Lower lobe of right lung (tissue), 2 donors: ENCODE measurements around the gene TEX36. TPM values are rescaled to one million over a fixed set of nuclear protein-coding genes. Genes with fewer than 3 reads are reported as not detected.

Experiments
- ATAC-seq, 2 donors: fragments of 200-7000 bp; cut with Tn5 transposase; one replicate each; pipeline ENCODE4 v1.9.1; 2020 to 2022; ENCODE audit warnings: mild to moderate bottlenecking in 2 of 2, moderate library complexity in 2 of 2
- DNase-seq: peaks from one replicate; pipeline ENCODE4 v3.0.0-alpha.2; 2020
- H3K27ac ChIP-seq: fragments of 200-600 bp; one replicate; pipeline ENCODE4 v1.8.0; 2022
- H3K27me3 ChIP-seq: fragments of 200-600 bp; one replicate; pipeline ENCODE4 v1.8.0; 2022; ENCODE audit warnings: low read depth
- H3K36me3 ChIP-seq: fragments of 200-600 bp; one replicate; pipeline ENCODE4 v1.8.0; 2022; ENCODE audit warnings: mild to moderate bottlenecking
- H3K4me1 ChIP-seq: fragments of 200-600 bp; one replicate; pipeline ENCODE4 v1.8.0; 2022
- H3K4me3 ChIP-seq: fragments of 200-600 bp; one replicate; pipeline ENCODE4 v1.8.0; 2022; ENCODE audit warnings: mild to moderate bottlenecking
- H3K9me3 ChIP-seq: fragments of 200-600 bp; one replicate; pipeline ENCODE4 v1.8.0; 2022
- intact Hi-C: fragments of 100-400 bp; cut with DNase I; formaldehyde crosslinking; loops from one replicate; pipeline ENCODE4 v1.11.0; 2022
- total RNA-seq: library from RNA; stranded (reverse); fragmentation: NEBNext Ultra II Directional; extraction: Animal tissue kit (Norgen Biotek cat#: 25700); gene quantifications from one replicate; pipeline ENCODE4 v1.2.1, GENCODE V29; 2021
- TF ChIP-seq, protein P1 (sequence below): fragments of 200-600 bp; IDR thresholded peaks from one replicate; pipeline ENCODE4 v1.8.0; 2022; ENCODE audit warnings: antibody characterized with exemption, mild to moderate bottlenecking
- donor health status: DM: no; HTN: yes; CAD: no; lungs with severe emphysema.

TEX36 gene
- total RNA-seq, 1 donor from 2014 or later = not detected

DNA sequence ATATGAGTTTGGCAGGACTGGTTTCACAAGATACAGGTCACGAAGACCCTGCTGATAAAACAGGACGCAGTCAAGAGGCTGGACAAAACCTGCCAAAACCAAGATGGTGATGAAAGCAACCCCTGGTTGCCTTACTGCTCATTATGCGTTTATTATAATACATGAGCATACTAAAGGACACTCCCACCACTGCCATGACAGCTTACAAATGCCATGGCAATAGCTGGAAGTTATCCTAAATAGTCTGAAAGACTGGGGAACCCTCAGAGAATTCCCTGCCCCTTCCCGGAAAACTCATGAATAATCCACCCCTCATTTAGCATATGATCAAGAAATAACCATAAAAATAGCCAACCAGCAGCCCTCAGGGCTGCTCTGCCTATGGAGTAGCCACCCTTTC, 73.1 kb downstream of the TEX36 start:
- Histone ChIP-seq H3K36me3 (no peaks in the 10 kb centered on the region), H3K27ac (no peak overlapping the region), H3K4me1 (no peaks in the 10 kb centered on the region), H3K4me3 (no peak overlapping the region), H3K9me3 (no peaks in the 10 kb centered on the region), H3K27me3 (no peaks in the 10 kb centered on the region)
- DNase-seq = no peak
- intact Hi-C loops = no loop called here
- ATAC-seq = no peak
- TF ChIP-seq, protein P1, sequence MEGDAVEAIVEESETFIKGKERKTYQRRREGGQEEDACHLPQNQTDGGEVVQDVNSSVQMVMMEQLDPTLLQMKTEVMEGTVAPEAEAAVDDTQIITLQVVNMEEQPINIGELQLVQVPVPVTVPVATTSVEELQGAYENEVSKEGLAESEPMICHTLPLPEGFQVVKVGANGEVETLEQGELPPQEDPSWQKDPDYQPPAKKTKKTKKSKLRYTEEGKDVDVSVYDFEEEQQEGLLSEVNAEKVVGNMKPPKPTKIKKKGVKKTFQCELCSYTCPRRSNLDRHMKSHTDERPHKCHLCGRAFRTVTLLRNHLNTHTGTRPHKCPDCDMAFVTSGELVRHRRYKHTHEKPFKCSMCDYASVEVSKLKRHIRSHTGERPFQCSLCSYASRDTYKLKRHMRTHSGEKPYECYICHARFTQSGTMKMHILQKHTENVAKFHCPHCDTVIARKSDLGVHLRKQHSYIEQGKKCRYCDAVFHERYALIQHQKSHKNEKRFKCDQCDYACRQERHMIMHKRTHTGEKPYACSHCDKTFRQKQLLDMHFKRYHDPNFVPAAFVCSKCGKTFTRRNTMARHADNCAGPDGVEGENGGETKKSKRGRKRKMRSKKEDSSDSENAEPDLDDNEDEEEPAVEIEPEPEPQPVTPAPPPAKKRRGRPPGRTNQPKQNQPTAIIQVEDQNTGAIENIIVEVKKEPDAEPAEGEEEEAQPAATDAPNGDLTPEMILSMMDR = no peak

DNA sequence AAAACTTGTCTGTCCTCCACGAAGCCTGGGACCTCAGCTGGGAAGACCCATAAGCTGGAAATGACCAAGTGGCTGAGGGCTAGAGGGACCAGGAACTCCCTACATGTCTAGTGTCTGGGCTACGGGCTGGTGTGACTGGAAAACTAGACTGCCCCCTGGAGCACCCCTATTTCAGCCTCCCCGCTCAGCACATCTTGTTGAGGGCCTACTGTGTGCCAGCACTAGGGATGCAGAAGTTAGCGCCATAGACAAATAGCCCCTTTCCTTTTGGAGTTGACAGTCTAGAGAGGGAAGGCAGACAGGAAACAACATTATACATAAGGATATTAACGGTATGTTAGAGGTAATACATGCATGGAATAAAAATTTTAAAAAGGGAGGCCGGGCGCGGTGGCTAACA, 74.5 kb downstream of the TEX36 start:
- Histone ChIP-seq H3K4me3 (no peak overlapping the region), H3K27me3 (no peaks in the 10 kb centered on the region), H3K27ac (no peak overlapping the region), H3K36me3 (no peaks in the 10 kb centered on the region), H3K4me1 (no peaks in the 10 kb centered on the region), H3K9me3 (no peaks in the 10 kb centered on the region)
- no peak for ATAC-seq
- TF ChIP-seq, protein P1 = no peak
- no peak for DNase-seq
- intact Hi-C loops = no loop called here

DNA sequence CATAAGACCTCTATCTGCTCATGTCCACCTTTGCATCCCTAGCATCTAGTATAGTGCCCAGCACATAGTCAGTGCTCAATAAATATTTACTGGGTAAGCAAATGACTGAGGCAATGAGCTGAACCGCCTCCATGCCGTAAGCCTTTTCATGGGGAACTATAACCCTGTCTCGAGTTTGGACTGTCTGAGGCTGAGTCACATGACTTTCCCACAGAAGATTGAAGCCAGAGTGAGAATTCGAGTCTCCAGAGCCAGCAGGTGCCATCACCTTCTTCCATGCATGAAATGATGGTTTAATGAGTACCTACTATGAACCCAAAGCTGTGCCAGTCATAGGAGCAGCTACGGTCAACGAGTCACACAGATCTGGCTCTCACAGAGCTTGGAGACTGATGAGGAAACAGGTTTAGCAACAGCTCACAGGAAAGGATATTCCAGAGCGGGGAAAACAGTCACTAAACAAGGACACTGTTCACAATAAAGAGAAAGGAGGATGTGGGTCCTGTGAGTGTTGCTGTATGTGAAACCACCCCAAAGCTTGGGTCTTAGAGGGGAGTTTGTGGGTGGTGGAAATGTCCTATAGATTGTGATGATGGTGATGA, 75.2 kb downstream of the TEX36 start:
- H3K27me3 ChIP-seq = no peaks in the 10 kb centered on the region
- no peaks in the 10 kb centered on the region for H3K36me3 ChIP-seq
- H3K27ac ChIP-seq = no peak overlapping the region
- H3K9me3 ChIP-seq = no peaks in the 10 kb centered on the region
- no peak for ATAC-seq
- DNase-seq = no peak
- H3K4me1 ChIP-seq = no peaks in the 10 kb centered on the region
- TF ChIP-seq, protein P1 = no peak
- H3K4me3 ChIP-seq = no peak overlapping the region
- intact Hi-C loops = no loop called here

DNA sequence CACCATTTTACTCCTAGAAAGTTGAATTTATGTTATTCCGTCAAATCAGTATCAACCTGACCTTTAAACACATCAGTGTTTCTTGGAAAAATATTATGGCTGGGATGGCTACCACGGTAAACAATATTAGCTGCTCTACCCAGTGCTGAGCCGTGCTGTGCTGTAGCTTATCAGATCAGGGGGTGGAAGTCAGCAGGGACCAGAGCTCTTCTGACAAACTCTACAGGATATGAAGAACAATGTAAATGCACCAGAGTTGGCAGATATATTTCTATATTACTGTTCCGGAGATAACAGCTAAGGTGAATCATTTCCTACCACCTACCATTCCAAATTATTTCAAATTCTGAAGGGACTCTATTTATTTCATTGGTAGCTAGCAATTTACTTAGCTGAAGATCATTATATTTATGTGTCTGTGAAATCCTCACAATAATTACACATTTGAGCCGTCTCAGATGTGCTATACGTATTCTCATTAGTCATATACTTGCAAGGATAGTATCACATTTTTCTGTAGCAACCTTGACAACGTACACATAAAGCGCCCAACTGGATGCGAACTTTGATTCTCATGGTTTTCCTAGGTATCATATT, 76.5 kb downstream of the TEX36 start:
- DNase-seq = no peak
- H3K36me3 ChIP-seq = no peaks in the 10 kb centered on the region
- no peak overlapping the region for H3K4me3 ChIP-seq
- H3K27ac ChIP-seq = no peak overlapping the region
- TF ChIP-seq, protein P1 = no peak
- H3K9me3 ChIP-seq = no peaks in the 10 kb centered on the region
- intact Hi-C loops = no loop called here
- no peaks in the 10 kb centered on the region for H3K27me3 ChIP-seq
- ATAC-seq = no peak
- H3K4me1 ChIP-seq = no peaks in the 10 kb centered on the region

Other genes with a start within 250 kb of the TEX36 start
- gene EDRF1, start 36.5 kb upstream of the TEX36 start, total RNA-seq = 18.1 TPM
- gene MMP21, start 92.7 kb upstream of the TEX36 start, total RNA-seq = not detected
- gene UROS, start 140.1 kb upstream of the TEX36 start, total RNA-seq = 27.0 TPM
- gene BCCIP, start 140.4 kb upstream of the TEX36 start, total RNA-seq = 39.8 TPM
- 31.9 TPM for gene DHX32, start 198.1 kb upstream of the TEX36 start, total RNA-seq
- gene FANK1, start 213.4 kb upstream of the TEX36 start, total RNA-seq = 11.5 TPM